H1 (cell line): ENCODE data around the gene R3HDM4. TPM values are rescaled to one million over a fixed set of nuclear protein-coding genes. Genes with fewer than 3 reads are reported as not detected.

Experiments
- CHD2 ChIP-seq: IDR thresholded peaks from 2 replicates; pipeline ENCODE4 v1.6.1; 2012; ENCODE audit warnings: low read length, improper control_type of control experiment
- HDAC6 ChIP-seq: IDR thresholded peaks from one replicate; pipeline ENCODE4 v1.7.1; 2012; ENCODE audit warnings: low read depth, mild to moderate bottlenecking, inconsistent platforms, low read length, moderate library complexity
- polyA plus RNA-seq, 7 experiments: library from polyadenylated mRNA; depleted of rRNA in 3 of 7; stranded (reverse) in 5 of 7; unstranded in 2 of 7; fragments of >200 nt in 5 of 7; fragments of 200-250 nt in 2 of 7; gene quantifications; 1 replicate in 5 of 7; 2 replicates in 1 of 7; 4 replicates in 1 of 7; pipeline versions ENCODE4 v1.2.1 to v1.2.3, GENCODE V29; 2011 to 2013; ENCODE audit warnings: missing spikeins in 2 of 7, mixed read lengths in 2 of 7
- total RNA-seq: library from RNA; stranded (reverse); fragmentation: NEBNext Ultra II Directional; extraction: Animal tissue kit (Norgen Biotek cat#: 25700); gene quantifications from 2 replicates; pipeline ENCODE4 v1.2.1, GENCODE V29; 2021

R3HDM4 gene
- total and polyA plus RNA-seq, 2 of the 8 experiments (the other 6 are each of a cell fraction or from before 2014, with no cell fraction given): 76.8 to 102 TPM

- TF ChIP-seq HDAC6 (no peak), CHD2 (no peak)
Observed at GRCh38 chr19:903266-903797, 9.7 kb downstream of the R3HDM4 start (continued).
